Mesendoderm (in vitro differentiated cells): ENCODE measurements around the gene CEACAM18.

ENCODE experiments used
- DNase-seq: peaks from one replicate; pipeline ENCODE4 v3.0.0; 2013
- H2AK5ac ChIP-seq: 2 replicates; pipeline ENCODE4 v1.6.1; 2013; ENCODE audit warnings: low read length, inconsistent platforms
- H2BK120ac ChIP-seq: 2 replicates; pipeline ENCODE4 v1.6.1; 2013; ENCODE audit warnings: low read depth, mild to moderate bottlenecking, low read length, moderate library complexity, mixed read lengths
- H2BK15ac ChIP-seq: replicated peaks from 2 replicates; pipeline ENCODE4 v1.6.1; 2013; ENCODE audit warnings: low read depth, mild to moderate bottlenecking, moderate library complexity
- H2BK5ac ChIP-seq: 2 replicates; pipeline ENCODE4 v1.6.1; 2013; ENCODE audit warnings: low read length, inconsistent platforms
- H3K18ac ChIP-seq: 2 replicates; pipeline ENCODE4 v1.6.1; 2013; ENCODE audit warnings: mild to moderate bottlenecking, low read length, mixed read lengths
- H3K23ac ChIP-seq: one replicate; pipeline ENCODE4 v1.6.1; 2013; ENCODE audit warnings: low read length
- H3K27ac ChIP-seq: 2 replicates; pipeline ENCODE4 v1.5.1; 2013; ENCODE audit warnings: low read depth, mild to moderate bottlenecking, inconsistent platforms, low read length, moderate library complexity
- H3K27me3 ChIP-seq: 2 replicates; pipeline ENCODE4 v1.6.1; 2013; ENCODE audit warnings: low read length, control low read depth, mild to moderate bottlenecking, inconsistent platforms; ENCODE audit not compliant: insufficient read depth, poor library complexity
- H3K36me3 ChIP-seq: 2 replicates; pipeline ENCODE4 v1.6.1; 2013; ENCODE audit warnings: low read length, inconsistent platforms; ENCODE audit not compliant: control insufficient read depth, insufficient read depth
- H3K4ac ChIP-seq: one replicate; pipeline ENCODE4 v1.6.1; 2013; ENCODE audit warnings: low read depth, mild to moderate bottlenecking, low read length, moderate library complexity
- H3K4me1 ChIP-seq: 2 replicates; pipeline ENCODE4 v1.6.1; 2013; ENCODE audit warnings: low read depth, low read length, inconsistent platforms; ENCODE audit not compliant: control insufficient read depth
- H3K4me2 ChIP-seq: 2 replicates; pipeline ENCODE4 v1.6.1; 2013; ENCODE audit warnings: low read length
- H3K4me3 ChIP-seq: 2 replicates; pipeline ENCODE4 v1.5.1; 2013; ENCODE audit warnings: mild to moderate bottlenecking, low read length
- H3K56ac ChIP-seq: one replicate; pipeline ENCODE4 v1.6.1; 2013; ENCODE audit warnings: low read length
- H3K79me1 ChIP-seq: 2 replicates; pipeline ENCODE4 v1.6.1; 2013; ENCODE audit warnings: low read length, inconsistent platforms
- H3K79me2 ChIP-seq: 2 replicates; pipeline ENCODE4 v1.6.1; 2013; ENCODE audit warnings: mild to moderate bottlenecking, low read length; ENCODE audit not compliant: control insufficient read depth, insufficient read depth
- H3K9ac ChIP-seq: 2 replicates; pipeline ENCODE4 v1.6.1; 2013; ENCODE audit warnings: low read length, inconsistent platforms
- H4K5ac ChIP-seq: one replicate; pipeline ENCODE4 v1.6.1; 2013; ENCODE audit warnings: low read length
- H4K8ac ChIP-seq: one replicate; pipeline ENCODE4 v1.6.1; 2013; ENCODE audit warnings: low read depth, mild to moderate bottlenecking, control low read depth, low read length, moderate library complexity
- WGBS: extraction: QIAGEN DNeasy Blood & Tissue Kit; methylation state at CpG from one replicate; pipeline ENCODE4 v1.1.7; 2013; ENCODE audit warnings: low lambda C conversion rate, missing lambda C conversion rate; ENCODE audit not compliant: insufficient coverage; ENCODE audit errors: extremely low coverage; 5-methylcytosine and 5-hydroxymethylcytosine counted together

Gene CEACAM18

GRCh38 chr19:51469629-51470028 is 8.7 kb upstream of the CEACAM18 start:
- no peak overlapping the region for H3K4ac ChIP-seq
- no peak overlapping the region for H2AK5ac ChIP-seq
- H3K9ac ChIP-seq = no peak overlapping the region
- no peak overlapping the region for H3K23ac ChIP-seq
- no peak overlapping the region for H3K18ac ChIP-seq
- no peaks in the 10 kb centered on the region for H3K79me1 ChIP-seq
- WGBS = no CpG with 5 or more reads among the region's 1 CpG
- no peak overlapping the region for H2BK15ac ChIP-seq
- H4K8ac ChIP-seq = no peak overlapping the region
- no peaks in the 10 kb centered on the region for H3K36me3 ChIP-seq
- no peak overlapping the region for H4K5ac ChIP-seq
- no peak overlapping the region for H3K4me3 ChIP-seq
- no peak overlapping the region for H2BK5ac ChIP-seq
- no peaks in the 10 kb centered on the region for H3K4me1 ChIP-seq
- no peak overlapping the region for H3K4me2 ChIP-seq
- H3K56ac ChIP-seq = no peak overlapping the region
- no peaks in the 10 kb centered on the region for H3K27me3 ChIP-seq
- no peak overlapping the region for H2BK120ac ChIP-seq
- DNase-seq = no peak
- H3K27ac ChIP-seq = no peak overlapping the region
- H3K79me2 ChIP-seq = no peaks in the 10 kb centered on the region

DNA sequence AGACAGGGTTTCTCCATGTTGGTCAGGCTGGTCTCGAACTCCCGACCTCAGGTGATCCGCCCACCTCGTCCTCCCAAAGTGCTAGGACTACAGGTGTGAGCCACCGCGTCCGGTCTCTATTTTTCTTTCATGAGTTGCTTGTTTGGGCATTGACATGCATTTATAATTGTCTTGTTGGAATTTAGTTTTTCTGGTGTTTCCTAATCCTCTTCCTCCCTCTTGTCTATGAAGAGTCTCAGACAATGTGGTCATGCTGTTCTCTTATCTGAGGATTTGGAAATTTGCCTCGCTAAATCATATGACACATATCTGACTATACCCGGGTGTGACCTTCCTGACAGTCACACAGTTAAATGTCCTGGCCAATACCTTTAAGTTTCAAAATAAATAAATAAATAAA is 7.4 kb upstream of the CEACAM18 start:
- H4K8ac ChIP-seq = no peak overlapping the region
- no peak overlapping the region for H4K5ac ChIP-seq
- no CpG with 5 or more reads among the region's 9 CpGs for WGBS
- DNase-seq = no peak
- no peaks in the 10 kb centered on the region for H3K27me3 ChIP-seq
- H3K56ac ChIP-seq = no peak overlapping the region
- H3K4me2 ChIP-seq = no peak overlapping the region
- no peak overlapping the region for H2BK15ac ChIP-seq
- no peak overlapping the region for H3K4me3 ChIP-seq
- no peaks in the 10 kb centered on the region for H3K79me2 ChIP-seq
- no peak overlapping the region for H3K27ac ChIP-seq
- no peak overlapping the region for H3K9ac ChIP-seq
- no peak overlapping the region for H3K23ac ChIP-seq
- H2AK5ac ChIP-seq = no peak overlapping the region
- H3K4ac ChIP-seq = no peak overlapping the region
- H2BK5ac ChIP-seq = no peak overlapping the region
- no peaks in the 10 kb centered on the region for H3K36me3 ChIP-seq
- H3K4me1 ChIP-seq = no peaks in the 10 kb centered on the region
- H2BK120ac ChIP-seq = no peak overlapping the region
- no peak overlapping the region for H3K18ac ChIP-seq
- H3K79me1 ChIP-seq = no peaks in the 10 kb centered on the region

GRCh38 chr19:51471527-51471926 is 6.8 kb upstream of the CEACAM18 start:
- Histone ChIP-seq H3K9ac (no peak overlapping the region), H3K4me3 (no peak overlapping the region), H3K36me3 (no peaks in the 10 kb centered on the region), H4K5ac (no peak overlapping the region), H2BK5ac (no peak overlapping the region), H4K8ac (no peak overlapping the region), H3K79me1 (no peaks in the 10 kb centered on the region), H3K18ac (no peak overlapping the region), H2BK15ac (no peak overlapping the region), H3K27me3 (no peaks in the 10 kb centered on the region), H3K56ac (no peak overlapping the region), H3K79me2 (no peaks in the 10 kb centered on the region), H3K4me2 (no peak overlapping the region), H3K27ac (no peak overlapping the region), H3K23ac (no peak overlapping the region), H3K4ac (no peak overlapping the region), H3K4me1 (no peaks in the 10 kb centered on the region), H2BK120ac (no peak overlapping the region), H2AK5ac (no peak overlapping the region)
- DNase-seq = no peak
- WGBS = no CpG with 5 or more reads among the region's 1 CpG

DNA sequence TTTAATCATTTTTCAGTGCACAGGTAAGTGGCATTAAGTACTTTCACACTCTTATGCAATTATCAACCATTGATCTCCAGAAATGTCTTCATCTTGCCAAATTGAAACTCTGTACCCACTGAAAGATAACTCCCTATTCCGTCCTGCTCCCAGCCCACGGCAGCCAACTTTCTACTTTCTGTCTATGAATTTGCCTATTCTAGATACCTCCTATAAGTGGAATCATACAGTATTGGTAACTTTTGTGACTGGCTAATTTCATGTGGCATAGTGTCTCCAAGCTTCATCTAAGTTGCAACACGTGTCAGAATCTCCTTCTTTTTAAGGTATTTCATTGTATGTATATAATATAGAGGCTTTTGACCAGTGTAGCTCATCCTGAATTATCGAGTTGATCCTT is 5.7 kb upstream of the CEACAM18 start:
- no peaks in the 10 kb centered on the region for H3K36me3 ChIP-seq
- H3K4me3 ChIP-seq = no peak overlapping the region
- no peaks in the 10 kb centered on the region for H3K79me1 ChIP-seq
- no peak overlapping the region for H4K5ac ChIP-seq
- H2BK5ac ChIP-seq = no peak overlapping the region
- no peak overlapping the region for H3K4me2 ChIP-seq
- WGBS = no CpG with 5 or more reads among the region's 4 CpGs
- no peaks in the 10 kb centered on the region for H3K79me2 ChIP-seq
- H3K27me3 ChIP-seq = no peaks in the 10 kb centered on the region
- no peak overlapping the region for H3K4ac ChIP-seq
- H3K9ac ChIP-seq = no peak overlapping the region
- H3K23ac ChIP-seq = no peak overlapping the region
- H3K18ac ChIP-seq = no peak overlapping the region
- no peak overlapping the region for H2BK120ac ChIP-seq
- H2BK15ac ChIP-seq = no peak overlapping the region
- no peak overlapping the region for H2AK5ac ChIP-seq
- DNase-seq = no peak
- no peak overlapping the region for H3K56ac ChIP-seq
- H3K4me1 ChIP-seq = no peaks in the 10 kb centered on the region
- H4K8ac ChIP-seq = no peak overlapping the region
- no peak overlapping the region for H3K27ac ChIP-seq

DNA sequence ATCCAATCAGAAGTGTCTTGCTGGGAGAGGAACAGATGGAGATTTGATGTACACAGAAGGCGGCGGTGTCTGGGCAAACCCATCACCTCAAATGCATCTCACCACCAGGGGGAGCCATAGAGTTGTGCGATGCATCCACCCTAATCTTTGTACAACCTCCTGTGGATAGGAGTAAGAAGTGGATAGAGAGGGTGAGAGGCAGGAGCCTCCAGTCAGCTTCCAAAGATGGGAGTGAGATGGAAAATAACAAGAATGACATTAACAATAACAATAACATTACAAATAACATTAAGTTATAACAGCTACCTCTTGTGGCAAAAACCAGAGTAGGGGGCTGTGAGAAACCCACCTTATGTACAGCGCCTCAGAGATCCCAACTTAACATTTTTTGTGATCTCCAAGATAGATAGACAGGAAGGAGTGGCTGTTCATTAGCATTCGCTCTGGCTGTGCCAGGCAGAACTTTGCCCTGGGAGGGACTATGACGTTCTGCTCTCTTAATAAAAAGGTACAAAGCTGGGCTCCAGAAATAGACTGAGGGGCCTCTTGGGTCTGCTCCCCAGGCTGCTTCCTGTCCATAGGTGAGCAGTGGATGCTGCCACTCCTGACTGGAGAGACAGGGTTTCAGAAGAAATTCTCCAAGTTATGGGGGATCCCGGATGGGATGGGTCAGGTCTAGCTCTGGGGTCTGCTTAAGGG is 5.2 kb upstream of the CEACAM18 start:
- Histone ChIP-seq H3K18ac (no peak overlapping the region), H2AK5ac (no peak overlapping the region), H2BK120ac (no peak overlapping the region), H3K79me2 (no peaks in the 10 kb centered on the region), H4K5ac (no peak overlapping the region), H3K36me3 (no peaks in the 10 kb centered on the region), H3K79me1 (no peaks in the 10 kb centered on the region), H3K27me3 (no peaks in the 10 kb centered on the region), H3K27ac (no peak overlapping the region), H4K8ac (no peak overlapping the region), H3K4me2 (no peak overlapping the region), H3K4me3 (no peak overlapping the region), H3K56ac (no peak overlapping the region), H2BK5ac (no peak overlapping the region), H3K9ac (no peak overlapping the region), H2BK15ac (no peak overlapping the region), H3K4me1 (no peaks in the 10 kb centered on the region), H3K4ac (no peak overlapping the region), H3K23ac (no peak overlapping the region)
- DNase-seq = peak; percentile 68
- no CpG with 5 or more reads among the region's 7 CpGs for WGBS

DNA sequence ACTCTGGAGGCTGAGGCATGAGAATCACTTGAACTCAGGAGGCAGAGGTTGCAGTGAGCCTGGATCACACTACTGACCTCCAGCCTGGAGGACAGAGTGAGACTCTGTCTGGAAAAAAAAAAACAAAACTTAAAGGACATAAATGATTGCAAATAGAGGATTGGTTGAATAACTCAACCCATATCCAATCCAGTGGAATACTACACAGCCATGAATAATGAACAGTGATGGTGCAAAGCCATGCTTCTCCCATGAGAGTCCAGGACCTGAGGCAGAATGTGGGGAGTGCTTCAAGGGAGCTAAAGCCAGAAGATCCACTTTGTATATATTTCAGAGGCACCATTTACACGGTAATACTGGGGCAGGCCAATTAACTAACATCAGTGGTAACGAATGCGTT is 2.2 kb upstream of the CEACAM18 start:
- no peak overlapping the region for H3K27ac ChIP-seq

More for the DNA sequence above, 2.2 kb upstream of the CEACAM18 start:
- Histone ChIP-seq H4K5ac (no peak overlapping the region), H2AK5ac (no peak overlapping the region), H3K79me1 (no peaks in the 10 kb centered on the region), H3K4ac (no peak overlapping the region), H3K79me2 (no peaks in the 10 kb centered on the region), H3K36me3 (no peaks in the 10 kb centered on the region), H2BK15ac (no peak overlapping the region), H4K8ac (no peak overlapping the region), H3K23ac (no peak overlapping the region), H2BK120ac (no peak overlapping the region), H3K18ac (no peak overlapping the region), H3K56ac (no peak overlapping the region), H2BK5ac (no peak overlapping the region), H3K9ac (no peak overlapping the region), H3K4me2 (no peak overlapping the region), H3K4me1 (no peaks in the 10 kb centered on the region), H3K4me3 (no peak overlapping the region), H3K27me3 (no peaks in the 10 kb centered on the region)
- no CpG with 5 or more reads among the region's 3 CpGs for WGBS
- no peak for DNase-seq
